GM21619 (cell line): Measurements from ENCODE around the gene CNIH2.
"Not testable (repeated sequence)": the region's sequence is repeated elsewhere in the genome, so short reads cannot be mapped to it uniquely, and the experiment has no call there.

Source experiments
- ATAC-seq: cut with Tn5 transposase; IDR thresholded peaks from one replicate; pipeline ENCODE4 v1.9.1; 2021; ENCODE audit not compliant: unreplicated experiment

CNIH2 gene

GRCh38 chr11:66276619-66277018 lies 1.4 kb upstream of the CNIH2 start:
- ATAC-seq: not testable (repeated sequence)

- ATAC-seq: not testable (repeated sequence)
Observed at GRCh38 chr11:66277064-66277463, 911 bp upstream of the CNIH2 start.

DNA sequence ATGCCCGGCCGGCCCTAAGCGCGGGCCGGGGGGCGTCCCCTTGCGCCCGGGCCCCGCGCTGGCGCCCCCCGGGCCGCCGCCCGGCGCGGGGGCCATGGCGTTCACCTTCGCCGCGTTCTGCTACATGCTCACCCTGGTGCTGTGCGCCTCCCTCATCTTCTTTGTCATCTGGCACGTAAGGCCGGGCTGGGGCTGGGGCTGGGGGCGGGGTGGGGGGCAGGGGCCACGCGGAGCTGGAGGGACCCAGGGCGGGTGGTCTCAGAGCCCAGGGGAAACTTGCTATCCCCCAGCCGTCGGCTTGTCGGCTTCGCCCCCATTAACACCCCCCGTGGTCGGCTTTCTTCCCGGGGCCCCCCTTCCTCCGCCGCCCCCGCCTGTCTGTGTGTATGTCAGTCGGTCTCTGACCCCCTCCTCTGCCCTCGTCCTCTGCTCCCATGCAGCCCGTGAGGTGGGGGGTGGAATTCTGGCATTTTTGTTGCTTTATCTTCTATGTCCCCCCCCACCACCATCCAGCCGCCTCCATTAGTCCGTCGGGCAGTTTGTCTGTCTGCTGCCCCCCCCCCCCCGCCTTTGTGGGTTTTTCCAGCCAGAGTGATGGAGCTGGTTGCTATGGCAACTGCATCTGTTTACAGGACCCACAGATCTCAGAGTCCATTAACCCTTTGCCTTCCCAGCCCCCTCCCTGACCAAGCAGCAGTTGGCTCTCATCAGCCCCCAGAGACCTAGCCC lies 552 bp downstream of the CNIH2 start:
- no peak for ATAC-seq

- no peak for ATAC-seq
Observed at GRCh38 chr11:66279092-66279734, 1.2 kb downstream of the CNIH2 start.

GRCh38 chr11:66280428-66280827 lies 2.5 kb downstream of the CNIH2 start:
- ATAC-seq: no peak

DNA sequence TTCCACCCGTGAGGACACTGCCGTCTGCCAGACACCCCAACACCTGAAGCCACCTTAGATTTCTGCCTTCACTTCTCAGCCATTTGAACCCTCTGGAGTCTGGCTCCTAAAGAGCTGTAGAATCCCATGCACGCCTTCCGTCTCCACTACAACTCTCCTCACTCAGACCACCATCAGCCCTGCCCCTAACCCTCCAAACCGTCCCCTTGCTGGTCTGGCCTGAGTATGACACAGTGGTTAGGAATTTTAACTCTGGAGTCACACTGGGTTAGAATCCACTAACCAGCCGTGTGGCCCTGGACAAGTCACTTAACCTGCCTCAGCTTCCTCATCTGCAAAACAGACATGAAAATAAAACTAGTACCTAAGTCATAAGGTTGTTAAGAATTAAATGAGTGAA lies 3.0 kb downstream of the CNIH2 start:
- ATAC-seq: no peak

- no peak for ATAC-seq
Observed at GRCh38 chr11:66281776-66282467, 3.9 kb downstream of the CNIH2 start.

DNA sequence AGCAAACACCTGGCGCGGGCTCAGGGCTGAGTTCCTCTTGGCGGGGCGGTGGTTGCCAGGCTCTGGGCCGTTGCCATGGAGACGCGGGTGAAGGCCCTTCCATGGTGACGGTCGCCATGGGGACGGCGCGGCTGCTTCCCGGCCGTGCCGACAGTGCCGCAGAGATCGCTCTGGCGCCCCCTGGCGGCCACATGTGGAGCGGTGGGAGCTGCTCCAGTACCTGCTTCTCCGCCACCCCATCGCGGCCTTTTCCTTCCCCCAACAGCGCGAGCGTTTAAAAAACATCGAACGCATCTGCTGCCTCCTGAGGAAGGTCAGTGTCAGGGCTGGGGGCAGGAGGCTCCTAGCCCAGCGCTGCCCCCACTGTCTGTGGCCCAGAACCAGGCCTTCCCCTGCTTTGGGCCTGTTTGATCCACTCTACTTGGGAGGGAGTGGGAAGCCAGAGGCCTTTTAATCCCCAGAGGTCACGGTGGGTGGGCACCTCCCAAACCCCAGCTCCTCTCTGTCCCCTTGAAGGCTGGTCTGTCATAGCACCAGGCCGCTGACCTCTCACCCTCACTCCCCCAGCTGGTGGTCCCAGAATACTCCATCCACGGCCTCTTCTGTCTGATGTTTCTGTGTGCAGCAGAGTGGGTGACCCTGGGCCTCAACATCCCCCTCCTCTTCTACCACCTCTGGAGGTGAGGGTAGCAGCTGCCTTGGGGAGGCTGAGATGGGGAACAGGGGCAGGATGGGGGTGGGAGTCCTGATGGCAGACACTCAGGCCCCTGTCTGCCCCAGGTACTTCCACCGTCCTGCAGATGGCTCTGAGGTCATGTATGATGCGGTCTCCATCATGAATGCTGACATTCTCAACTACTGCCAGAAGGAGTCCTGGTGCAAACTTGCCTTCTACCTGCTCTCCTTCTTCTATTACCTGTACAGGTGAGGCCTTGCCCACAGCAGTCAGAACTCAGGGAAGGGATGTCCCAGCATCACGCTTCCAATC lies 4.8 kb downstream of the CNIH2 start:
- ATAC-seq: peak; percentile 63

DNA sequence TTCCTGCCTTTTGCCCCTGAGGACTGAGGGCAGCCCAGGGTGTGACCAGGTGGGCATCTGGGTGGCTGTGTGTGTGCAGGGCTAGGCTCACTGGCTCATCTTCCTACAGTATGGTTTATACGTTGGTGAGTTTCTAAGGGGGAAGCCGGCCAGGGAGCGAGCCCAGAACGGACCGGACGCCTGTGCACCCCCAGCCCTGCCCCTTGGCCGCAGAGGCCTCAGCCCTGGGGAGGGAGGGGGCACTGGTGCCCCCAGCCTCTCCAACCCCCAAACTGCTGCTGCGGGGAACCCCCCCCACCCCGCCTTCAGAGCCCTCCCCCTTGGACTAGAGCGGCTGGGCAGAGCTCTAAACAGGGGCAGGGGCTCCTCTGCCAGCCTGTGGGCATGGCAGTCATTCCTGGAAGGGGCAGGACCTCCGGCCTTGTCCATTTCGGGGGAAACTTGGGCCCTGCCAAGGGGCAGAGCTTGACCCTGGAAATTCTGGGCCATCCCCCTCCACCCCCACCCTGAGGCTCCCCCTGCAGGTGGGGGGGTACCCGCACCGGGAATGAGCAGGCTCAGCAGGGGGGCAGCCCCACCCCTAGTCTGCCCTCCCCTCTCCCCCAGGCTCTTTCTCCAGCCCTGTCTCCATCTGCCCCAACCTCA lies 5.6 kb downstream of the CNIH2 start:
- no peak for ATAC-seq

- no peak for ATAC-seq
Observed at GRCh38 chr11:66284526-66285078, 6.6 kb downstream of the CNIH2 start.

- no peak for ATAC-seq
Observed at GRCh38 chr11:66285250-66285947, 7.4 kb downstream of the CNIH2 start.

DNA sequence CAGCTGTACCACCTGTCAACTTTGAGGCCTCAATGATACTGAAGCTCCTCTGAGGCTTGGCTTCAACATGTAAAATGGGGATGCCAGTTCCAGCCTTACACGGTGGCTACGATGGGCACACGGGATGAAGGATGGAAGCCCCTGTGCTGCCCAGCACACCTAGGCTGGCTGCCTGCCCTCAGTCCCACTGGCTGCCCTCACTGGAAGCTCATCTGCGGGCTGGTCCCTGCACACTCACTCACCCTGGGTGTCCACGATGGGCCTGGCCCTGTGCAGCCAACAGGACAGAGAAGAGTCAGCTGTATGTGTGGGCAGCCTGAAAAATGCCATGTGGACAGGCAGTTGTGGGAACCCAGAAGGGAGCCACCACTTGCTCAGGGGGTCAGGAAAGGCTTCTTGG lies 8.7 kb downstream of the CNIH2 start:
- ATAC-seq: no peak

DNA sequence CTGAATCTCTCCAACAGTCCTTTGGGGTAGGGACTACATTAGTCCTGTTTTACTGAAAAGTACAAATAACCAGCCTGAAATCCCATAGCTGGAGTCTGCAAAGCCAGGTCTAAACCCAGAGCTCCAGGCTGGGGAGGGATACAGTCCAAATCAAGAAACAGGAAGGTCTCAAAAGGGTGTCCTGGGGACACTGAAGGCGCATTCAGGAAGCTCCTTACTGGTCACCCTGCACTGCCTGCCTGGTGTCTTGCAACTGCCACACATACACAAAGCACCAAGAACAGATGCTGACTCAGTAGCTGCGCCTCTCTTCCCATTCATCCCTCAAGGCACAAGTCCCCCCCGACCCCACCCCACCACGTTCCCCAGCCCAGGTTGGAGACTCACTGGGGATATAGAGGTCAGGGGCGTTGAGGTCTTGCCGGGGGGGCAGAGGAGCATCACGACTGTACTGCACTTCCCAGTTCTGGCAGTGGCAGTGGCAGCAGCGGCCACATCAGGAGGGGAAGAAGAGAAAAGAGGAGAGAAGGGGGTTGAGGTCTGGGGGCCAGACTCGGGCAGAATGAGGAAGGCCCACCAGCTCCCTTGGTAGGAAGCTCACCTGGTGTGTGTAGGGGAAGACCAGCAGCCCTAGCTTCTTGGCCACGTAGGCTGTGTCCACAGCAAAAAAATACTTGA lies 9.4 kb downstream of the CNIH2 start:
- ATAC-seq: no peak

GRCh38 chr11:66287889-66288670 lies 10.1 kb downstream of the CNIH2 start:
- no peak for ATAC-seq

GRCh38 chr11:66288671-66289547 lies 10.9 kb downstream of the CNIH2 start, which contains the start of gene YIF1A:
Gene YIF1A (minus strand): TSS chr11:66289143. CDS start chr11:66288985, 158 bp downstream.
- ATAC-seq: peak; percentile 87

DNA sequence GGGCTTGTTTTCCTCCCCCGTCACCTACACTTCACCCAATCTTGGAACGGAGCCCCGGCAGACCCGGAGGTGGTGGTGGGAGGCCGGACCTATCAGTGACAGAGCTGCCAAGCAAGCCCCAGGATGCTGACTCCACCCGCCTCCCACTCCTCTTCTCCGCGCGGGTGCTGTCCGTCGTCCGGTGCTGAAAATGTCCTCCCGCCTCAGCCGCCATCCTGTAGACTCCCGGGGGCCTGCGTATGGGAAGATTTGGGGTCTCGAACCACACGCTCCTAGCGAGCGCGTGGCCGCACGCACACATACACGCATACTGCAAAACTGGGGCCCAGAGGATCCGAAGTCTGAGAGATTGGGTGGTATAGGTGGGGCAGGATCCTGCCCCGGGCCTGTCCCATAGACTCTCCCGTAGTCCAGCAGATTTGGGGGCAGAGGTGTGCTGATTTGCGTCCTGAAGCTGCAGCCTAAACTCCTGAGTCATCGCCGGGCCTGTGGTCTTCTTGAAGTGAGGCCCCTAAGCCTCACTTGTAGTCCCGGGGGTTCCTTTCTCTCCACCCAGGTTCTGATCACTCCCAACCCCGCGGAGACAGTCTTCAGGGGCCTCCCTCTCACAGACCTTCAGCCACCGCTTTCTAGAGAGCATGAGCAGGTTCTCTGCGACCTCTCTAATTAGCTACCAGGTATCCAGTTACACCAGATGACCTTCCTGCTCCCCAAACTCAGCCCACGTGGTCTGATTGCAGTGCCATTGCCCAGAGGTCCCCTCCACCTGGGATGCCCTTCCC lies 11.8 kb downstream of the CNIH2 start:
- ATAC-seq: peak; percentile 36

GRCh38 chr11:66290330-66290621 lies 12.3 kb downstream of the CNIH2 start:
- ATAC-seq: no peak
